NCI-H526 (cell line): ENCODE results near the gene FHL3.
"Not testable (repeated sequence)": the region's sequence is repeated elsewhere in the genome, so short reads cannot be mapped to it uniquely, and the experiment has no call there.

Experiments
- DNase-seq, 2 experiments: peaks; one replicate each; lab custom pipeline; 2025; lab: John Stamatoyannopoulos, UW

Gene FHL3

DNA sequence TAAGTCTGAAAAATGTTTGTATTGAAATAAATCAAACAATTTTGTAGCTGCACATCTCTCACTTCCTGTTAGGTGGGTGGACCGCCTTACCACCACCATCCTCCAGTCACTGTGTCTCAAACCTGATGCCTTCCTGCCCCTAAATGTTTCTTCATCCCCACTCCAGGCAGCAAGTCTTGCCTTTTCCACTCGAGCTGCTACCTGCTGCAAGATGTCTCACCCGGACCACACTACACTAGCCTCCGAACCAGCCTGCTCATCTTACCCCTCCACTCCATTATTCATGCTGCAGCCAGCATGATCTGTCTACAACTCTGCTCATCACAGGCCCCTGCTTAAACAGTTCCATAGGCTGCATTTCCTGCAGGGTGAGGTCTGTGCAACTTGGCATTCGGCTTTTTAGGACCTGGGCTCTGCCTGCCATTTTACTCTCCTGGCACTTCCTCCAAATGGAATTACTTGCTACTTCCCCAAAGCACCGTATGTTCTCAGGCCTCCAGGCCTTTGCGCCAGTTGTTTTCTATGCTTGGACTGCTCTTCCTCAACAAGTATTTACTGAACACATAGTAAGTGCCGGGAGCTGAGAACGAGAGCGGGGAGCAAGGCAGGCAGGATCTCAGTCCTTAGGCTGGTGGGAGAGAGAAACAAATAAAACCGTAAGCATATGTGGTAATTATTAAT lies 10.3 kb downstream of the FHL3 start:
- DNase-seq, result no peak

DNA sequence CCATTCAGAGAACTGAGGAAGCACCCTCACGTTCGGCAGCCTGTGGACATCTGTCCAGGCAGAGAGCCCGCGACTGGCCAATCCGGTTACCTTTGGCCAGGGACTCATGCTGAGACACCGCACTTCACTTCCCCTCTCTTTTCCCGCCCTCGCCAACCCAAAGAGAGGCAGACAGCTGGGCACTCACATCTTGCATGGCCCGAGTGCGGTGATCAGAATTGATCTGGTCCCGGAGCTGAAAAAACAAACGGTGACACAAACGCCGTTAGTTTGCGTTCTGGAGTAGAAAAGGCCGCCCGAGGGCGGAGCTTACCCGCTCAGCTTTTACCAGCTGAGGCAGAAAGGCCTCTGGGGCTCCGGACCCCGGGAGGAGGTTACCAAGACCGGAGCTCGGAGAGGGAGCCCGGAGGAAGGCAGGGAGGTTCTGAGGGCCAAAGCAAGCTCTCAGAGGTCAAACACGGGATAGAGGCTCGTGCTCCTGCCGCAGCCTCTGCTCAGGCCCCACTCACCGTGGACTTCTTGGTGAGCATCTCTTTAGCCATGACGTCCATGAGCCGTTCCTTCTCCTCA lies 15.9 kb downstream of the FHL3 start:
- peak in 1 of 2 experiments; percentile 67 for DNase-seq

DNA sequence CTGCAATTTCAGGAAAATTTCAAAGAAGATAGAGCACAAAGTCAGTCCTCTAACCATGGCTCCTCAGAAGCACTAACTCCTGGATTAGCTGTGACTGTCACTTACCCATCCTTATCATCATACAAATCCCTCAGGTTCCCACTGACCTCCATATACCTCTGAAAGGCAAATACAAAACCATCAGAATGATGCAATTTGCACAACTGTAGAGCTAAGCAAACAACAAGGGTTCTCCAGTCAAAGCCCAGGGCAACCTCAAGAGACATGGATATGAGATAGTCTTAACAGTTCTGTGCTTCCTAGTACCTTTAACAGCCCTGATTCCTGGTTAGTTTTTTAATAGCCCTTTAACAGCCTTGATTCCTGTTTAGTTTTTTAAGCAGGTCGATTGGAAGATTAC lies 17.6 kb downstream of the FHL3 start:
- DNase-seq, result no peak

DNA sequence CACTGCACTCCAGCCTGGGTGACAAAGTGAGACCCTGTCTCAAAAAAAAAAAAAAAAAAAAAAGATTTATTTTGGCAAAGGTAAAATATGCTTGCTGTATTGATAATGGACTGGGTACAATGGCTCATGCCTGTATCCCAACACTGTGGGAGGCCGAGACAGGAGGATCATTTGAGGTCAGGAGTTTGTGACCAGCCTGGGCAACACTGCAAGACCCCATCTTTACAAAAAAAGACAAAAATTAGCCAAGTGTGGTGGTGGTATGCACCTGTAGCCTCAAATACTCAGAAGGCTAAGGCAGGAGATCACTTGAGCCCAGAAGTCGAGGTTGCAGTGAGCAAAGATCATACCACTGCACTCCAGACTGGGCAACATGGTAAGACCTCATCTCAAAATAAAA lies 21.8 kb downstream of the FHL3 start:
- DNase-seq, result no peak

DNA sequence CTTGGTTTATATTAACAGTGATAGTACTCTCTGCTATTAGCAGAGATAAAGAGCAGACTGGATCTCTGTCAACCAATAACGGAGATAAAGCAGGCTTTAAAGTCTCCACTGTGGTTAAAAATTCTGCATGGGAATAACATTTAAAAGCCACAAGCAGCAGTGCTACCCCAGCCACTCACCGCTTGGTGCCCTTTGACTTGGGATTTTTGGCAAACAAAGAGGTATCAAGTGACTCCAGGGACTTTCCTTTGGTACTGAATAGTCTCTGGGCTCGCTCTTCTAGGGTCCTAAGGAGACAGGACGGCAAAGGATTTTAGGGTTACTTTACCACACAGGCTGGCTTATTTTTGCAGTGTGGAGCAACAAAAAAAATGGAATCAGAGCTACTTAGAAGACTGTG lies 26.8 kb downstream of the FHL3 start:
- DNase-seq, result no peak

DNA sequence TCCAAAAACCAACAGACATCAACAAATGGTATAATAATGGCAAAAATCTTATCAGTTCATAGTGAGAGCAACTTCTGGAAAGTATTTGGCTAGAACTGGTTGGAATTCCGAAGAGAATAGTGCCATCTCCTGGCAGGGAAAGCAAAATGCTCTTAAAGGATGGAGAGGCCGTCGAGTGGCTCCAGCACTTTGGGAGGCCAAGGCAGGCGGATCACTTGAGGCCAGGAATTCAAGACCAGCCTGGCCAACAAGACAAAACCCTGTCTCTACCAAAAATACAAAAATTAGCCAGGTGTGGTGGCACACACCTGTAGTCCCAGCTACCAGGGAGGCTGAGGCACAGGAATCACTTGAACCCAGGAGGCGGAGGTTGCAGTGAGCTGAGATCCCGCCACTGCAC lies 30.2 kb downstream of the FHL3 start:
- peak; percentile 71 to 86 for DNase-seq

DNA sequence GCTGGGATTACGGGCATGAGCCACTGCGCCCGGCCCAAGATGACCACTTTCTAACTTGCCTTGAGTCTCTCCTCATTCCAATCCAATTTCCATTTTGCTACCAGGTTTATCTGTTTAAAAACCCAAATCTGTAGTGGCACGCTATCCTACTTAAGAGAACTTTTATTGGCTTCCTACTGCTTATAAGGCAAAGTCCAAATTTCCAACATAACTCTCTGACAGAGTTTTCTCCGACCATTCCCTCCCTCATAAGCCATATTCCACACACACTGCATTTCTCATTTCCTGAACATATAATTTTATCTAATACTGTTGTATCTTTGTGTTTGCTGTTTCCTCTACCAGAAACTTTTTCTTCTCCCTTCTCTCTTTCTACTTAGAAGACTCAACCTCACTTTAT lies 30.7 kb downstream of the FHL3 start:
- no peak for DNase-seq

DNA sequence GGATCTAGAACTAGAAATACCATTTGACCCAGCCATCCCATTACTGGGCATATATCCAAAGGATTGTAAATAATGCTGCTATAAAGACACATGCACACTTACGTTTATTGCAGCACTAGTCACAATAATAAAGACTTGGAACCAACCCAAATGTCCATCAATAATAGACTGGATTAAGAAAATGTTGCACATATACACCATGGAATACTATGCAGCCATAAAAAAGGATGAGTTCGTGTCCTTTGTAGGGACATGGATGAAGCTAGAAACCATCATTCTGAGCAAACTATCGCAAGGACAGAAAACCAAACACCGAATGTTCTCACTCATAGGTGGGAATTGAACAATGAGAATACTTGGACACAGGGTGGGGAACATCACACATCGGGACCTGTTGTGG lies 31.6 kb downstream of the FHL3 start:
- not testable (repeated sequence) for DNase-seq

DNA sequence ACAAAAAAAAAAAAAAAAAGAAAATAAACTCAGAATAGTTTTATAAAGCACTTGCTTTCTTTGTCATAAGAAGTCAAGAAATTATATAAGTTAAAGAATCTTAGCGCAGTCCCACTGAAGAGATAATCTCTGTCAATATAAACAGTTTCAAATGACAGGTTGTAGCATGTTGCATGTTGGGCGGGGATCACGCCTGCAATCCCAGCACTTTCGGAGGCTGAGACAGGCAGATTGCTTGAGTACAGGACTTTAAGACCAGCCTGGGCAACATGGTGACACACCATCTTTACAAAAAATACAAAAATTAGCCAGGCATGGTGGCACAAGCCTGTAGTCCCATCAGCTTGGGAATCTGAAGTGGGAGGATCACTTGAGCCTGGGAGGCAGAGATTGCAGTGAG lies 40.0 kb downstream of the FHL3 start:
- DNase-seq, result no peak

DNA sequence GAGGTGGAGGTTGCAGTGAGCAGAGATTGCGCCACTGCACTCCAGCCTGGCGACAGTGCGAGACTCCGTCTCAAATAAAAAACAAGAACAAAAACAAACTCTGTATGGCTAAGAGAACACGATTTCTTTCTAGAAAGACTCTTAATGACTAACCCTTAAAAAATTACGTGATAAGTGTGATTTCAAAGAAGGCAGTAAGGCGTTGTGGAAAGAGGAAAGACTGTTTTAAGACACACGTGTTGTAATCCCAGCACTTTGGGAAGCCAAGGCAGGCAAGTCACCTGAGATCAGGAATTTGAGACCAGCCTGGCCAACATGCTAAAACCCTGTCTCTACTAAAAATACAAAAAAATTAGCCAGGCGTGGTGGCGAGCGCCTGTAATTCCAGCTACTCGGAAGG lies 41.2 kb downstream of the FHL3 start:
- DNase-seq, result not testable (repeated sequence)

DNA sequence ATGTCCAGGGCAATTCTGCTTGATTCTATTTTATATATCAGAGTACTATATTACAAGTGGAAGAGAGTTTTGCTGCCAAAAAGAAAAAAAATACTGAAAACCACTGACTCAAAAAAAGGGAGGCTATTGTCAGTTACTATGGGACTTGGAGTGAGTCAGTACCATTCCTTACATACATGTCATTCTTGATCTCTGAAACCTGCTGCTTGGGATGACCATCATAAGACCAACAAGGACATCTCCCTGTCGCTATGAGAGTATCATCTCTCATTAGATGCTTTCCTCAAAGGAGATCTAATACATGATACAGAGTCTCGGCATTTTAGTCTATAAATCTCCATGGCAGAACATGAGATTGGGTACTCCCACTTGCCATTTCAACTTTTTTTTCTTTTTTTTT lies 46.6 kb downstream of the FHL3 start:
- no peak for DNase-seq

DNA sequence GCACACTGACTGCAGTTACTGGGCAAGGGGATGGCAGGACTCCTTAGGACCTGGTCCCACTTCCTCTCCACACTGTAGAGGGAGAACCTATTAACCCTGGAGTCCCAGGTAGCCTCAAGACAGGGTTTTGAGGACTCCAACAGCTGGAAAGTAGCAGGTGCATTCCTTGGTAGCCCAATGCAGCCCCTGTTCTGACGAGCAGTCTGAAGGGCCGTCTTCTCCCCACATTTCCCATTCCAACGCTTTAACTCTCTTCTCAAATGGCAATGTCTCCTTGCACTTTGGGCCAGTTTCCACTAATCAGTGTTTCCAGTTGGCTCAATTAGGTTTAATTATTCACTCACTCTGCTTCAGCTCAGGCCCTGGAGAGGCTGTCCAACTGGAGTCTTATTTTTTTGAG lies 49.6 kb downstream of the FHL3 start:
- DNase-seq, result no peak

DNA sequence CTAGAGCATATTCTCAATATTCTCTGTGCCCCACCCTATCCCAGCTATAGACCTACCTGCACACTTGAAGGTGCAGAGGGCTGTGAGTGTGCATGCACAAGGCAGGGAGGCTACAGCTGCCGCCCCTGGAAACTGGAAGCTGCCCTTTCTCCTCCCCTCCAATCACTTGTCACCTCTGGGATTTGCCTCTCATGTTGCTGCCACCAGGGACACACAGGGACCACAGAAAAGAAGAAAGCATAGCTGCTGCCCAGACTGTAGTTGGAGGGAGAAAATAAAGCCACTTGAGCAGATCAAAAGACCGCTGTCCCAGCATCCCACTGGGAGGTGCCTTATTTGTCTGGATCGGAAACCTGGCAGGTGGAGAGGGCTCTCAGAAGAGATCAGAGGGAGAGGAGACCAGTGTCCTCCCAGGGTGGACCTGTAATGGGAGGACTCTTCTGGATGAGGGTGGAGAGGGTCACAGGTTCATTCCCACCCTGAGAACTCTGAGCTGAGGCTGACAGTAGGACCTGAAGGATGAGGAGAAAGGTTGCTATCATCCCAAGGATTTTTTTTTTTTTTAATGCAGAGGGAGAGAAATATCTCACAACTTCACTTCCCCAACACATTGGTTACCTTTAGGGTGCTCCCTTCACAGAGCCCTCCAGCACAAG lies 50.9 kb downstream of the FHL3 start:
- DNase-seq, result peak; percentile 37 to 76

DNA sequence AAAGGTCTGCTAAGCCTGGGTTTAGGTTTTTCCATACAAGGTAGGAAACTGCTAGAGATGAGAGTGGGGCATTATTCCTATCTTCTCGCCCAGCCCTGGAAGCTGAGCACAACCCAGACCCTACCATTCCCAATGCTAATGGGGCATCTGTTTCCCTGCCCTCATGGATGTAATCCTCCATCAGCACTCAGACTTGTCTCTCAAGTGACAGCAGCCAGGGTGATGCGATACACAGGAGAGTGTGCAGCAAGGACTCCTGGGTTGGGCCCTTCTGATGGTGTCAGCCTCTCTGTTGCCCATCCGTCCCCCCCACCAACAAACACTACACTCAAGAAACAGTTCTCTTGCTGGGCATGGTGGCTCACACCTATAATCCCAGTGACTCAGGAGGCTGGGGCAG lies 52.6 kb downstream of the FHL3 start:
- DNase-seq, result no peak

DNA sequence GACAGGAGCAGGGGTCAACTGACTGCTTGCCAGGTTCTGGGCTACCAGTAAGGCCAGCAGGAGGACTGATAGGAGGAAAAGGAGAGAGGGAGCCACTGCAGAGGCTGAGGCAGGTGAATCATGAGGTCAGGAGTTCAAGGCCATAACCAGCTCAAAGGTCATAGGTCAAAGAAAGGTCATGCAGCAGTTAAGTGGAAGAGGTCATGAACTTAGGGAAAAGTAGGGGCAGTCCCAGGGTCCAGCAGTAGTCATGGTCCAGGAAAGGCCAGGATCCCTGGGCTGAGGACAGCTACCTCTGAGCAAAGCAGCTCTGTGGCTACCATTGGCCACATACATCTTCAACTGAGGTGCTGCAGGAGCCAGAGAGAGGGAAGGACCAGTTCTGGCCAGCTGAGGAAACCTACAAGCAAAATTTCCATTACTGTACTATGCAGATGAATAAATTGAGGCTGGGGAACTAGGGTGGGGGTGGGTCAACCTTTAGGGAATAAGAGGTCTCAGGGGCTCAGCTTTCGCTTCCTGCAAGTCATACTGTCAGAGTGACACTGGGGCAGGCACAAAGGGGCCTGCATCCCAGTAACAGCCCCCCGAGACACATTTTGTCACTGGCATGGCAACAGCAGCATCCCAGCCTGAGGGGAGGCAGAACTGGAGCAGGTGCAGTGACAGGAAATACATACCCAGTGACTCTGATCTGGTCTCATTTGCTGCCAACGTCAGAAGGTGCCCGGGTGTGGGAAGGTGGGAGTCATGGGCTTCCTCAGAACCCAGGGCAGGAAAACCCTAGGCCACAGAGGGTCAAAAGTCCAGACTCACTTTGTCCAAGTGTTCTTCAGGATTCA lies 53.3 kb downstream of the FHL3 start:
- DNase-seq, result no peak

DNA sequence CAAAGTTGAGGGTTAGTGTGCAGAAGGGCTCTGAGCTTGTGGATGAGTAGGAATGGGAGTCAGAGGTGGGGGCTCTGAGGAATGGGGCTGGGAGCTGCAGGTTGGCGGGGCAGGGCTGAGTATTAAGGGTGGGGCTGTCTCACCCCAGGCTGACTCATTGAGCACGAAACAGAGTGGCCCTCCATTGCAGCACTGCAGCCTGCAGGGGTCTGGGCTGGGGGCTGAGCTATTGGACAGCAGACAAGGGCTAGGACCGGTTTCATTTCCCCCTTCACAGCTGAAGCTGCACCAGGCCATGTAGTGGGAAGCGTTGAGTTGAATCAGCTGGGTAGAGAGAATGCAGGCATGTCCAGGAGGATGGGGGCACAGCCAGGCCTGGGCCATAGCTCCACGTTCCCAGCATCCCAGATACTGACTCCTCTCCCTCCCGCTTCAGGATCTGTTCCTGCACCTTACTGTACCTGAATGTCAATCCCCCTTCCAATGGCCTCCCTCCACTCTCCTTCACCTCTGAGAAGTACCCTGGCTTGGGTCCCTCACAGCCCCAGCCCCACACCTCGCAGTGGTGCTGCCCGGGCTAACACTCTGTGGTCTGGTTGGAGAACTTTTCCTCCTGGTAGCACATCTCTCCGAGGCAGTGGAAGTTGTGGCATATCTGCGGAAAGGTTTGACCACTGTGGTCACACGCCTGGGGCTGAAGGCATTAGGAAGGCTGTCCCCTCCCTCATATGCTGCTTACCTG lies 54.1 kb downstream of the FHL3 start:
- DNase-seq, result no peak

DNA sequence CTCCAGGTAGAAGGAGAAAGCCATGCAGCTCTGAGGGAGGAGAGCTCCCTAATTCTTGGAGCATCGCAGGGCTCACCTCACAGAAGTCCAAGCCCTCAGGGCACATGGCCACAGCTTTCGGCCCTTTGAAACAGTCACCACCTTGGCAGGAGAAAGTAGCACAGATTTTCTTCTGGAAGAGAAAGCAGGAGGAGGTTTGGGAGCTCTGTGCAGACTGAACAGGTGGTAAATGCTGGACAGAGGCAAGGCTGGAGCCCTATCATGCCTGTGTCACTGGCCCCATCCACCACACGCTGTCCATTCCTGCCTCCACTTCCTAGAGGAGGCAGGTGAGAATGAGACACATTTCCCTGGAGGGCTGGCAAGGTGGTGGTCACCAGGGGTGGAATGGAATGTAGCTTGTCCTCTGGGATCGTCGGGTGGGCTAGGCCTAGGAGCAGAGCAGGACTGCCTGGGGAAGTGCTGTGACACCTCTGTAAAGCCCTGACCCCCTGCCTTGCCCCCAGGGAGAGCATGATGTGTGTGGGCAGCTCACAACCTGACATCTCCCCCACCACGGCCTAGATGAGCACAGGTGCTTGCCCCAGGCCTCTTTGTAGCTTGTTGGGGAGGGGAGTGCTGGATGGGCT lies 55.7 kb downstream of the FHL3 start:
- no peak for DNase-seq

DNA sequence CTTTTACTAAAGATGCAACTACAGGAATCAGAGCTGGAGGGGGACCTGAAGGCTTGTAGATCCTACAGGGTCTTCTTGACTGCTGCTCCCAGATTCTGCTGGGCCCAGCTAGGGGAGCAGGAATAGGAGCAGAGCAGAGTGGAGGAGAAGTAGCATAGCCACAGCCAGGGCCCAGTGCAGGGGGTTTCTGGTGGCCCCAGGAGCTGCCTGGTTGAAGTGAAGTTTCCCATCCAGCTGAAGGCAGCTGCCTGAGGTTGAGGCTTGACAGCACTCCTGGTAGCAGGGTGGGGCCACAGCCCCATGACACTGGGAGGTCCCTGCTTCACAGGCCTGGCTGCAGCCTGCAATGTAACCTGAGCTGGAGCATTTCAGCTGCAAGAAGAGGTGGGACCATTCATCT lies 56.5 kb downstream of the FHL3 start:
- DNase-seq, result peak; percentile 36 to 65

DNA sequence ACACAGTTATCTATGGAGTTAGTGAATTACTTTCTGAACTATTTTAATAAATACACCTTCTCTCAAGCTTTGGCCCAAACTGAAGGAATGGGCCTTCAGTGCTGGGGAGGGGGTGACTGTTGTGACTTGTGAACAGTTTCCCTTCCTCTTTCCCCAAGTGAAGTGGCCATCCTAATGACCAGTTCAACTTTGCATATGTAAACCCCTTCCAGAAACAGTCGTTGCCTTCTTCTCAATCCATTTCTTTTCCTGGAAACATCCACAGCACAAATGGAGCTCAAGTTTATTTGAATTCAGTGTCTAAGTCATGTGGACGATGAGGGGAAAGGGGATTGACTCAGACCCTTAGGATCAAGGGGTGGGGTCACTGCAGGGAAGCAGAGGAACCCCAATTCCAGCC lies 57.1 kb downstream of the FHL3 start:
- peak; percentile 78 to 86 for DNase-seq

DNA sequence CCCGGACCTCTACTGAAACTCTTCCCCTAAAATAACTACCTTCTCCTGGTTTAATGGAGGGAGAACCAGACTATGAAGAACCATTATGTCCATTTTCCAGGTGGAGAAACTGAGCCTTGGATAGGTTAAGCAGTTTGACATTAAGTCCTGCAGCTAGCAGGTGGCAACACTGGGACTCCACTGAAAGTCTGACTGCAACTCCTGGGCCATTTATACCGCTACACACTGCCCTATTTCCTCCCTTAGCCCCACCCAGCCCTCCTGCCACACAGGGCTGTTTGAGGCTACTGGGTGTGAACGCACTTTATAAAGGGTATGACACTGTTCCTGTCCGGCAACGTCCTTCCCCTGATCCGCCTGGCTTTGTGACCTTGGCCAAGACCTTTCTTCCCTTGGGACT lies 58.0 kb downstream of the FHL3 start:
- no peak for DNase-seq
